Gastrocnemius medialis (tissue), 4 donors: Measurements from ENCODE around the gene KRTAP5-9. TPM values are rescaled to one million over a fixed set of nuclear protein-coding genes. Genes with fewer than 3 reads are reported as not detected.

Source experiments
- ATAC-seq, 2 donors: fragments of 150-250 bp; one replicate each; pipeline ENCODE4 v1.9.1; 2016
- DNase-seq, 2 donors: peaks; one replicate each; pipeline ENCODE4 v3.0.0-alpha.2; 2019
- H3K27ac ChIP-seq, 4 donors: fragments of 200-600 bp; sonication (generic); 1 replicate in 1 of 4; 2 replicates in 3 of 4; pipeline ENCODE4 v1.5.1; 2016 to 2018; ENCODE audit warnings: mild to moderate bottlenecking in 2 of 4, moderate library complexity in 1 of 4
- H3K27me3 ChIP-seq, 3 donors: fragments of 200-600 bp; sonication (generic) in 2 of 3; 1 replicate in 1 of 3; 2 replicates in 2 of 3; pipeline versions ENCODE4 v1.5.1 to v1.6.0; 2016 to 2019; ENCODE audit warnings: mild to moderate bottlenecking in 1 of 3, moderate library complexity in 1 of 3
- H3K36me3 ChIP-seq, 2 donors: fragments of 200-600 bp; sonication (generic) in 1 of 2; one replicate each; pipeline ENCODE4 v1.5.1; 2017 to 2018
- H3K4me1 ChIP-seq, 2 donors: fragments of 200-600 bp; sonication (generic) in 1 of 2; one replicate each; pipeline ENCODE4 v1.5.1; 2016 to 2017; ENCODE audit warnings: mild to moderate bottlenecking in 2 of 2
- H3K4me3 ChIP-seq, 4 donors: fragments of 200-600 bp; sonication (generic) in 3 of 4; 1 replicate in 1 of 4; 2 replicates in 3 of 4; pipeline ENCODE4 v1.5.1; 2016 to 2019; ENCODE audit warnings: mild to moderate bottlenecking in 2 of 4
- H3K9me3 ChIP-seq, 3 donors: fragments of 200-600 bp; sonication (generic) in 2 of 3; 1 replicate in 1 of 3; 2 replicates in 2 of 3; pipeline ENCODE4 v1.5.1; 2016 to 2019
- POLR2A ChIP-seq, 2 donors: fragments of 450-650 bp; IDR thresholded peaks; one replicate each; pipeline ENCODE4 v1.6.1; 2017; ENCODE audit warnings: antibody characterized with exemption in 2 of 2, mild to moderate bottlenecking in 2 of 2, moderate library complexity in 2 of 2
- in situ Hi-C, 4 donors: fragments of 200-750 bp; cut with MboI; loops; one replicate each; pipeline versions ENCODE4 v1.15.0 to v1.8.0; 2017; ENCODE audit warnings: low sequenced_read_pairs in 4 of 4
- intact Hi-C: fragments of 100-400 bp; cut with DNase I; formaldehyde crosslinking; loops from one replicate; pipeline ENCODE4 v1.15.1; 2023; ENCODE audit warnings: low total_unique reads
- total RNA-seq, 4 donors: library from RNA; depleted of rRNA; stranded (reverse); fragments of >200 nt; gene quantifications; one replicate each; pipeline versions ENCODE4 v1.1.0 to v1.2.3, GENCODE V29; 2016
- TF ChIP-seq, protein P1 (sequence below), 5 experiments: fragments of 450-650 bp in 3 of 5; fragments of 200-600 bp in 2 of 5; sonication (generic) in 2 of 5; IDR thresholded peaks in 4 of 5; conservative IDR thresholded peaks in 1 of 5; 1 replicate in 4 of 5; 2 replicates in 1 of 5; pipeline ENCODE4 v1.5.1; 2016 to 2019; ENCODE audit warnings: antibody characterized with exemption in 5 of 5, mild to moderate bottlenecking in 3 of 5, moderate library complexity in 3 of 5

Gene KRTAP5-9
- total RNA-seq, 4 donors from 2014 or later = not detected

DNA sequence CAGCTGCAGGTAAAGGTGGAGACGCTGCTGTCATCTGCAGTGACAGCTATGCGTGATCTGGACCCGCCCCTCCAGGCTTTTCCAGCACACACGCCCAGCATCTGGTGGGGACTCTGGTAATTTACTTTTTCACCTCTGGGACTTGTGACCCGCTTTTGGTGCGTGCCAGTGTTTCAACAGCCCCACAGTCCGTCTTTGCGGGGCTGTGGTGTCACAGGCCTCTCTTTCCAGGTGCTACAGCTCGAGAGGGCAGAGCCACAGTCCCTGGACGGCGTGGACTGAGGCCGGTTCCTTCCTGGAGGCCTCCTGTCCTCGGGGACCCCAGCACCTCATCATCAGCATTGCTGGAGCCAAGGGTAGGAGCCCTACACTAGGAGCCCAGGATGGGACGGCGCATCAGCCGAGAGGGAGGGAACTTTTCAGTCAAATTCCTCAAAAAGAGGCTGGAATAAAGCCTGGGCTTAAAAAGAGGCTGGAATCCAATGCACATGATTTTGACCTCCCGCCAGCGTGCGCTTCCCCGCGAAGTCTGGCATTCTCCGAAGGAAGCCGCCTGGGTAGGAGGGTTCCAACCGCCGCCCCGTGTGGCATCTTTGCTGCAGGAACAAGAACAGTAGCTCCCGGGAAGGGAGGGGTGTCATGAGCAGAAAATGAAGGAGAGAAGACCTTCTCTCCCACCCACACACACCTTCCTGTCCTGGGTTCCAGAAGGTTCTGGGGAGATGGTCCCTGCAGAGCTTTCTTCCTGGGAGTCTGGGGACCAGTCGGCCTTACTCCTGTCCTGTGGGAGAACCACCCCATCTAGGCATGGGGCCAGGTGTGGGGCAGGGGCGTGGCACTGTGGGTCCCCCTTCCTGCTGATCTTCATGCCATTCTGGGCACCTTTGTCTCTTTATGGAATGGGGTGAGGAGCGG lies 46.9 kb upstream of the KRTAP5-9 start:
- H3K27ac ChIP-seq = no peak overlapping the region
- H3K36me3 ChIP-seq = peaks cover 0 to 31% of the 10 kb centered on the region in 2 donors
- TF ChIP-seq, protein P1, sequence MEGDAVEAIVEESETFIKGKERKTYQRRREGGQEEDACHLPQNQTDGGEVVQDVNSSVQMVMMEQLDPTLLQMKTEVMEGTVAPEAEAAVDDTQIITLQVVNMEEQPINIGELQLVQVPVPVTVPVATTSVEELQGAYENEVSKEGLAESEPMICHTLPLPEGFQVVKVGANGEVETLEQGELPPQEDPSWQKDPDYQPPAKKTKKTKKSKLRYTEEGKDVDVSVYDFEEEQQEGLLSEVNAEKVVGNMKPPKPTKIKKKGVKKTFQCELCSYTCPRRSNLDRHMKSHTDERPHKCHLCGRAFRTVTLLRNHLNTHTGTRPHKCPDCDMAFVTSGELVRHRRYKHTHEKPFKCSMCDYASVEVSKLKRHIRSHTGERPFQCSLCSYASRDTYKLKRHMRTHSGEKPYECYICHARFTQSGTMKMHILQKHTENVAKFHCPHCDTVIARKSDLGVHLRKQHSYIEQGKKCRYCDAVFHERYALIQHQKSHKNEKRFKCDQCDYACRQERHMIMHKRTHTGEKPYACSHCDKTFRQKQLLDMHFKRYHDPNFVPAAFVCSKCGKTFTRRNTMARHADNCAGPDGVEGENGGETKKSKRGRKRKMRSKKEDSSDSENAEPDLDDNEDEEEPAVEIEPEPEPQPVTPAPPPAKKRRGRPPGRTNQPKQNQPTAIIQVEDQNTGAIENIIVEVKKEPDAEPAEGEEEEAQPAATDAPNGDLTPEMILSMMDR (IDR thresholded peaks at IDR 0.05 in 4 of 5, conservative IDR thresholded peaks at IDR 0.05 in 1 of 5) = no peak
- TF ChIP-seq POLR2A (IDR thresholded peaks at IDR 0.05) = no peak
- no peak for ATAC-seq
- in situ Hi-C loops (no loop called here), intact Hi-C loops (no loop called here)
- no peaks in the 10 kb centered on the region for H3K27me3 ChIP-seq
- no peak for DNase-seq
- no peak overlapping the region for H3K4me3 ChIP-seq
- H3K4me1 ChIP-seq = peaks cover 0 to 14% of the 10 kb centered on the region in 2 donors
- H3K9me3 ChIP-seq = no peaks in the 10 kb centered on the region

GRCh38 chr11:71502026-71502425 lies 46.2 kb upstream of the KRTAP5-9 start:
- H3K36me3 ChIP-seq = peaks cover 0 to 25% of the 10 kb centered on the region in 2 donors
- H3K27me3 ChIP-seq = no peaks in the 10 kb centered on the region
- peaks cover 0 to 14% of the 10 kb centered on the region in 2 donors for H3K4me1 ChIP-seq
- intact Hi-C loops (no loop called here), in situ Hi-C loops (no loop called here)
- TF ChIP-seq, protein P1 (IDR thresholded peaks at IDR 0.05 in 4 of 5, conservative IDR thresholded peaks at IDR 0.05 in 1 of 5) = no peak
- no peak for TF ChIP-seq POLR2A (IDR thresholded peaks at IDR 0.05)
- no peak for ATAC-seq
- no peak for DNase-seq
- no peak overlapping the region for H3K4me3 ChIP-seq
- H3K9me3 ChIP-seq = no peaks in the 10 kb centered on the region
- H3K27ac ChIP-seq = no peak overlapping the region

GRCh38 chr11:71502871-71503435 lies 45.3 kb upstream of the KRTAP5-9 start:
- Histone ChIP-seq H3K4me1 (peaks cover 0 to 14% of the 10 kb centered on the region in 2 donors), H3K9me3 (no peaks in the 10 kb centered on the region), H3K36me3 (peaks cover 0 to 15% of the 10 kb centered on the region in 2 donors), H3K27me3 (no peaks in the 10 kb centered on the region), H3K4me3 (no peak overlapping the region), H3K27ac (no peak overlapping the region)
- intact Hi-C loops = no loop called here
- no peak for TF ChIP-seq POLR2A (IDR thresholded peaks at IDR 0.05)
- TF ChIP-seq, protein P1 (IDR thresholded peaks at IDR 0.05 in 4 of 5, conservative IDR thresholded peaks at IDR 0.05 in 1 of 5) = no peak
- DNase-seq = no peak
- in situ Hi-C loops = no loop called here
- ATAC-seq = no peak

- in situ Hi-C loops (no loop called here), intact Hi-C loops (no loop called here)
- TF ChIP-seq, protein P1 (IDR thresholded peaks at IDR 0.05 in 4 of 5, conservative IDR thresholded peaks at IDR 0.05 in 1 of 5) = no peak
- no peak for TF ChIP-seq POLR2A (IDR thresholded peaks at IDR 0.05)
Observed at GRCh38 chr11:71504531-71504930, 43.7 kb upstream of the KRTAP5-9 start.

More at GRCh38 chr11:71504531-71504930, 43.7 kb upstream of the KRTAP5-9 start:
- H3K27me3 ChIP-seq = no peaks in the 10 kb centered on the region
- no peak overlapping the region for H3K27ac ChIP-seq
- H3K36me3 ChIP-seq = peaks cover 0 to 8% of the 10 kb centered on the region in 2 donors
- no peak overlapping the region for H3K4me3 ChIP-seq
- no peak for ATAC-seq
- H3K4me1 ChIP-seq = peaks cover 0 to 4% of the 10 kb centered on the region in 2 donors
- H3K9me3 ChIP-seq = no peaks in the 10 kb centered on the region
- DNase-seq = no peak
